ENCODE measurements around the gene ZNF608.

GRCh38 chr5:124725622-124726258 lies 20.7 kb downstream of the ZNF608 start:
- TF ChIP-seq, protein P1, sequence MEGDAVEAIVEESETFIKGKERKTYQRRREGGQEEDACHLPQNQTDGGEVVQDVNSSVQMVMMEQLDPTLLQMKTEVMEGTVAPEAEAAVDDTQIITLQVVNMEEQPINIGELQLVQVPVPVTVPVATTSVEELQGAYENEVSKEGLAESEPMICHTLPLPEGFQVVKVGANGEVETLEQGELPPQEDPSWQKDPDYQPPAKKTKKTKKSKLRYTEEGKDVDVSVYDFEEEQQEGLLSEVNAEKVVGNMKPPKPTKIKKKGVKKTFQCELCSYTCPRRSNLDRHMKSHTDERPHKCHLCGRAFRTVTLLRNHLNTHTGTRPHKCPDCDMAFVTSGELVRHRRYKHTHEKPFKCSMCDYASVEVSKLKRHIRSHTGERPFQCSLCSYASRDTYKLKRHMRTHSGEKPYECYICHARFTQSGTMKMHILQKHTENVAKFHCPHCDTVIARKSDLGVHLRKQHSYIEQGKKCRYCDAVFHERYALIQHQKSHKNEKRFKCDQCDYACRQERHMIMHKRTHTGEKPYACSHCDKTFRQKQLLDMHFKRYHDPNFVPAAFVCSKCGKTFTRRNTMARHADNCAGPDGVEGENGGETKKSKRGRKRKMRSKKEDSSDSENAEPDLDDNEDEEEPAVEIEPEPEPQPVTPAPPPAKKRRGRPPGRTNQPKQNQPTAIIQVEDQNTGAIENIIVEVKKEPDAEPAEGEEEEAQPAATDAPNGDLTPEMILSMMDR (IDR thresholded peaks at IDR 0.05), result no peak
- TF ChIP-seq EP300 (IDR thresholded peaks at IDR 0.05), result no peak
- TF ChIP-seq POLR2A (IDR thresholded peaks at IDR 0.05), result no peak

All from gastroesophageal sphincter (tissue), 3 donors.